Right renal cortex interstitium (tissue), 3 donors: ENCODE measurements around the gene PANK3. TPM values are rescaled to one million over a fixed set of nuclear protein-coding genes. Genes with fewer than 3 reads are reported as not detected.

Experiments used
- DNase-seq, 3 donors: peaks; one replicate each; pipeline ENCODE4 v3.0.0-alpha.2; 2013; ENCODE audit warnings: low read depth in 3 of 3, low spot score in 2 of 3
- polyA plus RNA-seq, 3 donors: library from polyadenylated mRNA; unstranded; fragments of 120-200 nt; gene quantifications; one replicate each; pipeline ENCODE4 v1.2.1, GENCODE V29; 2013; ENCODE audit not compliant: insufficient read length in 3 of 3

The PANK3 gene
- polyA plus RNA-seq: 10 to 100 TPM; 67.1 to 70.6 (median 67.2) TPM

DNA sequence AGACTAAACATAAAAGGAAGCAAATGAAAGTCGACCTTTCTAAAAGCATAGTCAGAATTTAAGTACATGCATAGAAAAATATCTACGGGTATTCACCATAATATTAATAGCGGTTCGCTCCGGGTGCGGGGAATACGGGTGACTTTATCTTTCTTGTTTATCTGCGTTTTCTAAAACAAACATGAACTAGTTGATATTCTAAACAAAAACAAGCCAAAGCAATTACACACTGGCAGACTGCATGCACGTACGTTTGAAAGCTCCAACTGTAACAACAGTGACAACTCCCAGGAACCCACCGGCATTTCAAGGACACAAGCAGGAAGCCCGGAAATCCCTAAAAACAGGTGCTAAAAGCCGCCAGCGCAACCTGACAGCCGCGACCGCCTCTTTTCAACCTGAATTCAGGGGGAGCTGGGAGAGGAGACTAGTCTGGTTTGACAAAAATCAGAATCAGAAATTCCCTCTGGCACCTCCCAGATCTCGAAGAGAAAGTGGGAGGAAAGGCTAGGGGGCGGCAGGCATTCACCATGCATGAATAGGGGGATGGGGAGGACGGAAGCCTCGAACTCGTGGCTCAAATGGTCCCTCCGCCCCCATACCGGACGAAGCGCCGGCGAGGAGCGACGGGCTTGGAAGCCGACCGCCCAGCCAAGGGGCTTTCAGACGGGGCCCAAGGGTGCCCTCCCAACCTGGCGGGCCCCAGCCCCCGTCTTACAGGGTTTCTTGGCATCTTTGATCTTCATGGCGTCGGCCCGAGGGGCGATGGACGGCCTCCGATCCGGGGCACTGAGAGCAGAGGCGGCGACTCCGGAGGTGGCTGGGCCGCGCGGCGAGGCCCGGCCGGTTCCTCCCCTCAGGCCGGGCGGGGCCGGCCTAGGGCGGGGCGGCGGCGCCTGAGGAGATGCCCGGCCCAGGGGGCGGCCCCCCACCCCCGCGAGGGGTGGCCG lies at the start of gene PANK3:
Gene PANK3 (minus strand): TSS at position 831 of the 950 bp plus-strand sequence. CDS start 85 bp downstream, at position 746.
- peak in 2 of 3 donors; percentile 43 to 60 for DNase-seq

DNA sequence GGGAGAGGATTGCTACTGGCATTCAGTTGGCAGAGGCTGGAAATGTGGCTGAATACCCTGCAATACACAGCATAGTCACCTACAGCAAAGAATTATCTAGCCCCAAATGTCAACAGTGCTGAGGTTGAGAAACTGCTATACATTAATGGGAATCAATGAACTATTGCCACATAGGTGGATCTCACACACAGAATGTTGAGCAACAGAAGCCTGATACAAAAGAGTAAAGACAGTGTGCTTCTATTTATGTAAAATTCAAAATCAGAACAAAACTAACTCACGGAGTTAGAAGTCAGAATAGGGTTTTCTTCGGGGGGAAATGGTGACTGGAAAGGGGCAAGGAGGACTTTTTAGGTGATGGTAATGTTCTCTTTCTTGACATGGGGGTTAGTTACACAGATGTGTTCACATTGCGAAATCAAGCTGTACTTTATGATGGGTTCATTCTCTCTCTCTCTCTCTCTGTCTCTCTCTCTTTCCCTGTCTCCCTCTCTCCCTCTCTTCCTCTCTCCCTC lies 45.7 kb upstream of the PANK3 start:
- no peak for DNase-seq

DNA sequence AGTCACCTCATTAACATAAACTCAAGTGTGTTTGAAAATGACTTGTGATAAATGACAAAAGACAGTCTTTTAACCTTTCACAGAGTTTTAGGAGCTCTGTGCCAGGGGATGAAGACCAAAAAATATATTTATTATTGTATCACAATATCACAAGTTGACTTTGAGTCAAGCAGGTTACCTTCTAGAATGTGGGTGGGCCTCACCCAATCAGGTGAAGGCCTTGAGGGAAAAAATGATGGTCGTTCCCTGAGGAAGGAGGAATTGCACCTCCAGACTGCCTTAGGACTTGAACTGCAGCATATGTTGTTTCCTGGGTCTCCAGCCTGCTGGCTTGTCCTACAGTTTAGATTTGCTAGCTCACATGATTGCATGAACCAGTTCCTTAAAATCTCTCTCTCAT lies 41.6 kb upstream of the PANK3 start:
- DNase-seq: no peak

DNA sequence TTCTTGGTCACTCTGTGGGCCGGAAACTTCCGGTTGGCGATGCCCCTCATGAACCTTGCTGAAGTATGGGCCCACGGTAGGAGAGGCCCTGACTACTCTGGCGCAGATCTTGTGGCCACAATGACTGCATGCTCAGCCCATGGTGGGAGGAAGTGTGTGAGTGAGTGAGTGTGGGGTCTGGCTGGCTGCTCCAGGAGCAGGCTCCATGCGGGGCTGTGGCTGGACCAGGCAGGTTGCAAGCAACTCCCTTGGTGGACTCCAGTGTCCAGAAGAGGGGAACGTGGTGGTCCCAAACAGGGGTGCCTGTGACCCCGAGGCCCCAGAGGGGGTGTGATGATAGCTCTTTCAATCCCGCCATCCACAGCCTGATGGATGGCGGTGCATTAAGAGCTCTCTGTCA lies 35.5 kb upstream of the PANK3 start:
- DNase-seq: no peak

DNA sequence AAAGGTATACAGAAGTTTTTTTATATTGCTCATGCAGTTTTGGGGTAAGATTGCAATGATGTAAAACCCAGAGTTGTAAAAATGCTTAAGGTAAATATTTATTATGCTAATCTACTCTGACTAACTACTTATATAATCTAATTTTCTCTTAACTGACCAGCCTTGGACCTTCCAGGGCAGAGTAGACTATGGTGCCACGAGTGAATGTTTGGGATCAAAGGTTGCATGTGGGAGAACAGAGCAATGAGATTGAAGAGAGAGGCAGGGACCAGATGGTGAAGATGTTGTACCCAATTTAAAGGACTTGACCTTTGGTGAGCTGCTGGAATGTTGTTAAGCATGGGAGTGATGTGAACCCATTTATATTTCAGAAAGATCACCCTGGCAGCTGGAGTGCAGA lies 34.8 kb upstream of the PANK3 start:
- no peak for DNase-seq

DNA sequence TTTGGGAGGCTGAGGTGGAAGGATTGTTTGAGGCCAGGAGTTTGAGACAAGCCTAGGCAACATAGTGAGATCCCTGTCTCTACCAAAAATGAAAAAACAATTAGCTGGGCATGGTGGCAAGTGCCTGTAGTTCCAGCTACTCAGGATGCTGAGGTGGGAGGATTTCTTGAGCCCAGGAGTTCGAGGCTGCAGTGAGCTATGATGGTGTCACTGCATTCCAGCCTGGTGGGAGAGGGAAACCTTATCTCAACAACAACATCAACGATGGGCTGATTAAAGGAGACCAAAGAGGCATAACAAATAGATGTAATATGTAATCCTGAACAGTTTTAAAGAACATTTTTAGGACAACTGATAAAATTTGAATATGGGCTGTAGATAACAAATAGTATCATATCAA lies 34.2 kb upstream of the PANK3 start:
- DNase-seq: no peak

DNA sequence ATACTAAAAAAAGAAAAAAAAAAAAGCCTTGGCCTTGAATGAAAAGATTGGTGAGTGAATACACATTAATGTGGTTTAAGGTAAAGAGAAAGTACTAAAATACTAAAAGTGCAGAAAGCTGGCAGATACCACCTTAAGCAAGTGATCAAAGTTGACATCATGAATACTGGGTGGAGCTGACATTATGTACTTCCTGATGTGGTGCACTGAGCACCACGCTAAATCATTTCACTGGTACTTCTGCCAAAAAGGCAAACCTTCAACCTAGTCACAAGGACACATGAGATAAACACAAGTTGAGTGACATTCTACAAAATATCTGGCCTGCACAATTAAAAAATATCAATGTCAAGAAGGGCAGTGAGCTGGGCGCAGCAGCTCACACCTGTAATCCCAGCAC lies 33.8 kb upstream of the PANK3 start:
- DNase-seq: no peak

DNA sequence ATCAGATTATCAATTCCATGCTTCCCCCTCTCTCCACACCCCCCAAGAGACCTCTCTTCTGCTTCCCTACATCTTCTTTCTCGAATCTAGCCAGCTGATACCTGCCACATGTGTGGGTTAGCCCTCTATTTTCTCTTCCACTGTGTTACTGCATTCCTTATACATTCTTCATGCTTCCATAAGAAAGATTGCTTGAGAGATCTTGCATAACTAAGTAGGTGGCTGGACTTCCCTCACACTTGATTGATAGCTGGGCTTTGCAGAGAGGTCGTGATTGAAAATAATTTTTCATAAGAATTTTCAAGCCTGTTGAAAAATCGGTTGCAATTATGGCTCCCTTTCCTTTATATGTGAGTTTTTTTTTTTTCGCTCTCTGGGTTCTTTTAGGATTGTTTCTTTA lies 33.0 kb upstream of the PANK3 start:
- DNase-seq: no peak

DNA sequence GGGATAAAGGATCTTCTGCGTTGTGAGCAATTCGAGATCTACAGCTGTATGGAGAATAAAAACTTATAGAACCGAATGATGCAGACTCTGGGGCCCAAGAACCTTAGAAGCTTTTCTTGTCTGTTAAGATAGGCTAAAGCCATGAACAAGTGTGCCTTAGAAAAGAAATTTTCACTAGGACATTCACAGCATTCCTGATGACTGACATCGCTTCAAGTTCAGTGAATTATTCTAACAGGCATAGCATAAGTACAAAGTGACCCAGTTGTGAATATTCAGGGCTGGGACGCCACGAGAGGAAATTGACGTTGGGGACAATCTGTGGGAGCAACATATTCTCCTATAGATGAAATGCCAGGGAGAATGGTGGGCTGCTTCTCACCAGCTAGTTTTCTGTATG lies 32.0 kb upstream of the PANK3 start:
- DNase-seq: no peak

DNA sequence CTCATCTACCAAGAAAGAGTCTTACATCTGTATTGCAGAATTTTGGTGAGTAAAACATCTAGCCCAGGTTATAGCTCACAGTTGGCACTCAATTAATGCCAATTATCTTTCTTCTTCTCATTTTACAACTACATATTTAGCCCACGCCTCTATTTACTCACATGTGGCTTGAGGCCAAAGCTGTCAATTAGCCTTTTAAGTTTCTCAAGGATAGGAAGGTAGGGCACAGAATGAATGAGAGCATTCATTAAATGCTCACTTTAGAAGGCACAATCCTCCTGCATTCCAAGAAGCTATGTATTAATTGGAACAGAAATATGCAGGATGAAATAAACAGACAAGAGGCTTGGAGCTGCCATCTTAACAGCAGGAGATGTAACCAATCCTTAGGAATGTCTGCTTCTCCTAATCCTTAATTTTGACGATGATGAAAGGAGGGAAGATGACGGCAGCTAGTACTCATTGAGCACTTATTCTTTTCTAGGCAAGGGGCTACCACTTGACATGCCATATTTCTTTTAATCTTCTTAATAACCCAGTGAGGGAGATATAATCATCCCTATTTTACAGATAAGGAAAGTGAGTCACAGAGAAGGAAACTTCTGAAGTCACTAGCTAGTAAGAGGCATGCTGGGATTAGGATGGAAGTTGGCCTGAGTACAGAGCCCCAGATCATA lies 30.8 kb upstream of the PANK3 start:
- no peak for DNase-seq

DNA sequence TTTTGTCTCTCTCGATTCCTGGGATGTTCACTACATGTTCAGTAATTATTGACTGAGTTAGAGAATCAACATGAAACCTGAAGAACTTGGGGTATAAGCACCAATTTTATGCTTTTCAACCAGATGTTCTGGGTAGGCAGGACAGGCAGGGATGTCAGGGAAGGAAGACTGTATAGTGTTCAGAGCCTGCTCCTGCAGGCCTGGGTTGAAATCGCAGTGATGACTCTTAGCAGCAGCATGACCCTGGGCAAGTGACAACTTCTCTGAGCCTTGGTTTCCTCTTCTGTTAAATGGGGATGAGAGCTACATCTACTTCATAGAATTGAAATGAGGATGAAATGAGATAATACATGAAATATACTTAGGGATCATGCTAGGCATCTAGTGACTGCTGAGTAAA lies 29.7 kb upstream of the PANK3 start:
- DNase-seq: no peak

DNA sequence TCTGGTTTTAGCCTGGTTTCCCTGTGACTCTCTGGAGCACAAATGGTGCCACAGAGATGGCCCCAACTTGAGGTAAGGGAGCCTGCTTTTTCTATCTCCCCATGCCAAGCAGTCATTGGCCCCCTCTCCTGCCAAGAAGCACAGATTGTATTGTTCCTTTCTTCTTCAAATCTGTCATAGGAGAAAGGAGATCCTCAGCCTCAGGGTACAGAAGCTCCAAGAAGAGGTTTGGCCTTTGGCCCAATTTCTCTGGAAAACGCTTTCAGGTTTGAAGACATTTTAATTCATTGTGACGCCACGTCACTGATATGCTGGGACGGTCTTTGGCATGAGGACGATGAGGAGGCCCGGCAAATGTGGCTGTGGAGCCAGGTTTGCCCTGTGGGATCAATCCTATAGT lies 29.2 kb upstream of the PANK3 start:
- no peak for DNase-seq

DNA sequence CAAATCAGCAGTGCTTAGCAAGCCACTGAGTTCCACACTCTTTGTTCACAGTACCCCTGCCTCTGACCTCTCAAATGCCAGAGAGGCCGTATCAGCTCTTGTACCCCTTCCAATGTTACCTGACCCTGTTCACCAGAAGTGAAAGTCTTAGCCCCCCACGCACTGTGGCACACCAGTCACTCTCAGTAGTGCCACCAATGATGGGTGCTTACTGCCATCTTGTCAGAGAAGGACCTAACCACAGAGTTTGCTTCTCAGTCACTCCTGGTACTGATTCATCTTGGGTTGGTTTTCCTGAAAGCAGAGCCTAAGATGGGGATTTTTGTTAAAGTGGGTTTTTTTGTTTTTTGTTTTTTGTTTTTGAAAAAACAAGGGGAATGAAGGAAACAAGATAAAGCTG lies 28.8 kb upstream of the PANK3 start:
- DNase-seq: no peak

DNA sequence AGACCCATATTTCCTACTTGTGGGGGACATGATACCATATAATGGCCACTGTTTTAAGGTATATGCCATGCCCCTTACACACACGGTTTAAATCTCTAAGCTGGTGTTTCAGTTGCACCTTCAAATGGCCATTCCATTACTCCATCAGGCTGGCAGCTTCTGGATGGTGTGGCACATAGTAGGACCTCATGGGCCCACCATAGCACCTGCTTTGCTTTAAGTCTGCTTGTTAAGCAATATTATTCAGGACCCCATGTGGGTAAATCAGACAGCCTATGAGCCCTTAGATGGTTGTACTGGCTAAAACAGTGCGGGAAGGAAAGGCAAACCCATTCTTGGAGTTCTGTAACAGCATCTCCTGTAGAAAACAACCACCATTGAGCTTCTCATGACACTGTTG lies 27.4 kb upstream of the PANK3 start:
- no peak for DNase-seq

DNA sequence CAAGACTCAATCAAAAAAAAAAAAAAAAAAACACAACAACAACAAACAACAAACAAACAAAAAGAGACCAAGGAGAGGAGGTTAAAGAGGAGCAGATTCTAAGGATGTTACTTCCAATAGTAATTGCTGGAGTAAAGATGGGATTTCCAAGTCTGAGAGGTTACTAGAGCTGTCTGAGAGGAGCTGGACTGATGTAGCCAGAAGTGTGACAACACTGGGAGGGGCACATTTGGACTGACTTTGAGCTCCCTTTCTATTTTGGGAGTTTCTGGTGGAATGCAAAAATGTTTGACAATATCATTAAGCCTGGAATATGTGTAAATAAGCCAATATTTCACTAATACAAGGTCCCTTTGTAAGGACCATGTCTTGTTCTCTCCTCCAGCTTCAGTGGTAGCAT lies 25.3 kb upstream of the PANK3 start:
- DNase-seq: no peak

DNA sequence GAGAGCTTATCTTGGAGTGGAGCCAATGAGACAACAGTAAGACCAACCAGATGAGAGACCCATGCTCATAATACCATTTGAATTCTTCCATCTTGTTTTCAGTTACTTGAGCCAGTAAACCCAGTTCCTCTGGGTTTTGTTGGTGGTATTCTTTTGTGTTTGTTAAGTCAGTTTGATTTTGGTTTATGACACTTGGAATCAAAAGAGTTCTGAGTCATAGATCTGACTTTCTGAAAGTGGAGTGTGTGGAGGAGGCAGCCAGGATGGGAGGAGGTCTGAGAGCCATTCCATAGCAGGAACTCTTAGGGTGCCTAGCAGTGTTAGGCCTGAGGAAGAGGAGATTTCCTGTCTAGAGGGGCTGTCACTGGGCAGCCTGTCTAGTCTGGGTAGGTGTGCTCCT lies 24.6 kb upstream of the PANK3 start:
- no peak for DNase-seq

DNA sequence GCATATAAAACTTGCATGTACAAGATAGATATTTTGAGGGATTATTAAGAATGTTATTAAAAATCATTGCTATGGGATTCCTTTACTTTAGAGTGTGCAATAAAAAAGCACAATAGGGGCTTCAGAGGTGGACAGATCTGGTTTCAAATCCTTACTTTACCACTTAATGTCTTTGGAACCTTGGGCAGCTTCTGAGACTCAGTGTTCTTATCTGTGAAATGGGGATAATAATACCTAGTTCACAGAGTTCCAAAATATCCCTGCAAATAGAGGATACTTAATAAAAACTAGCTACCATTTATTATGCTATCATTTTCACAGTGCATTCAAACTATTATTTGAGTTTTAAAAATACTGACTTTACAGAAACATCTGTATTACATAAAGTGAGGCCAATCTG lies 23.3 kb upstream of the PANK3 start:
- no peak for DNase-seq

DNA sequence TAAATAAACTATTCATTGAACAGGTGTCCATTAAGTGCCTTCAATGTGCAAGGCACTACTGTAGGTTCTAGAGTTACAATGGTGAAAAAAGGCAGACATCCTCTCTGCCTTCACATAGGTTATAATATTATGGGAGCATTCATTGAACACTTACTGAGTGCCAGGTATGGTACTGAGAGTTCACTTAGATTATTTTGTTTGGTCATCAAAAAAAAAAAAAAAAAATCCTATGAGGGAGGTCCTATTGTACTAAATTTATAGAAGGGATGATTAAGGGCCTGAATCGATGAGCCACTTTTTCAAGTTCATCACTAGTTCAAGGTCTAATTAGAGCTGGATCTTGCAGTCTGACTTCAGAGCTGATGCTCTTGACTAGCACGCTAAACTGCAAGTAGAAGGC lies 22.8 kb upstream of the PANK3 start:
- no peak for DNase-seq

DNA sequence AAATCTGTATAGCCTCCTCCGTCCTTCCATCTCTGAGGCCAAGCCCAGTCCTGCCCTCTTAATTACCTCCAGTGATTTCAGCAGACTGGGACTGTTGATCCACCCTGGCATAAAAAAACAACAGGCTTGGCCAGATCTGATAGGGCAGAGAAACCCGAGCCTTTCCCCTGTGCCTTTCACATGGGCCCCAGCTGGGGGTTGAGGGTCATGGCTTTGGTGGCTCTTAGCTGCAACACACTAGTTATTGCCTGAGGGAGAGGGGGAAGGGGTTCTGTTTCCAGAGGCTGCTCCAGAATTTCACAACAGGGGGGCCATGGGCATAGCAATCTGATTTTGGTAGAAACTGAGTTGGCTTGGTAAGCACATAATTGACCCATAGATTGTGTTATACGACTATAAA lies 21.2 kb upstream of the PANK3 start:
- DNase-seq: peak in 2 of 3 donors; percentile 34 to 38

DNA sequence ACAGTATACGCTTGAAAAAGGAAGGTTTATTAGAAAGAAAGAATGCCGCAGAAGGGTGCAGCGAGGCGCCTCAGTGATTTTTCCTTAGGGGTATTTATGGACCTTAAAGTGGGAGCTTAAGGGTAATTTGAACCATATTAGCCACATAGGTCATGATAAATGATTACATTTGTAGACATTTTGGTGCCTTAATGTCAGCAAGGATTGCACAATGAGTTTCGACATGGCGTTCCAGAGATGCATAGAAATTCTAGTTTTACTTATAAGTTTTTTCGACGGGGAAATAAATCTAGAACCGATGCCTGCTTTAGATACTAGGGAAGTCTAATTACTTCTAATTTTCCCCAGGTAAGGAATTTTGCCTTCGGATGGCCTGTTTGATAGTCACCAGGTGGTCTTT lies 20.7 kb upstream of the PANK3 start:
- DNase-seq: no peak

DNA sequence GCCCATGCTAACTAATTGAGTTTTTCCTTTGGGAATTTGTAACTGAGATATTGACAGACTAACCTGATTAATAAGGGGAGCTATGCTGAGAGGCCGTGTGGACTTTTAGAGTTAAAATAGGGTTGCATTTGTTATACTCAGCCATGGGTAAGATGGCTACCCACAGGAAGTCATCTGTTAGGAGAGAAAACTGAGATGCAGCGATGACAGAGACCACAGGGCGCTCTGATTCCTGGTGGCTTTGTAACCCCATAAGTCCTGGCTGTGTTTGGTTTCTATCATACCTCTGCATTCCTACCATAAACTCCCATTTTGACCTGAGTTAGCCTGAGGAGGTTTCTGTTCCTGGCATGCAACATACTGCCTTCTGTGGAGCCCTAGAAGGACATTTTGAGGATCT lies 19.5 kb upstream of the PANK3 start:
- no peak for DNase-seq

DNA sequence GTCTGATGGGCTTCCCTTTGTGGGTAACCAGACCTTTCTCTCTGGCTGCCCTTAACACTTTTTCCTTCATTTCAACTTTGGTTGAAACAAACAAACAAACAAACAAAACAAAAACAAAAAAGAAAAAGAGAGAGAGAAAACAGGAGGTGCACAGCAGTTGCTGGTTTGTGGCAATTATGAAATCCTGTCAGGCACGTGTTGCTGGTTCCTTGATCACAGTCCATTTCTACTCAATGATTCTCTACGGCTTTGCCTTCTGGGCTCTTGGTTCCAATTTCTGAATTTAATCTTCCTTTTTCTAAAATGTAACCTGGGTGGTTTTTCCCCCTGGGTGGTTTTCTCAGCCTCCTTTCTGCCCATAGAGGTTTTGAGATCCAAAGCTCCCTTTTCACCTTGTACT lies 17.8 kb upstream of the PANK3 start:
- no peak for DNase-seq
